Stimulated activated CD4-positive, alpha-beta T cell treated with anti-CD3 and anti-CD28 coated beads, Interleukin-12 subunit alpha, Interleukin-12 subunit beta, amount 100 ng/mL, for 48 hours (primary cell): ENCODE data around the gene XYLT1.

Source experiments
- DNase-seq, 3 donors: peaks; one replicate each; pipeline ENCODE4 v3.0.0-alpha.2; 2020; ENCODE audit warnings: low read depth in 2 of 3, low spot score in 1 of 3

Gene XYLT1

GRCh38 chr16:17377360-17378324 is 93.1 kb downstream of the XYLT1 start:
- no peak for DNase-seq

- no peak for DNase-seq
Observed at GRCh38 chr16:17375461-17376304, 95.1 kb downstream of the XYLT1 start.

- no peak for DNase-seq
Observed at GRCh38 chr16:17374668-17375255, 96.0 kb downstream of the XYLT1 start.

- DNase-seq: no peak
Observed at GRCh38 chr16:17373533-17373932, 97.2 kb downstream of the XYLT1 start.

GRCh38 chr16:17372386-17372785 is 98.4 kb downstream of the XYLT1 start:
- no peak for DNase-seq

- no peak for DNase-seq
Observed at GRCh38 chr16:17371299-17371698, 99.5 kb downstream of the XYLT1 start.

GRCh38 chr16:17370731-17371285 is 100.0 kb downstream of the XYLT1 start:
- DNase-seq: no peak

- DNase-seq: no peak
Observed at GRCh38 chr16:17370223-17370707, 100.5 kb downstream of the XYLT1 start.

- peak in 2 of 3 donors; percentile 30 to 37 for DNase-seq
Observed at GRCh38 chr16:17369421-17370222, 101.1 kb downstream of the XYLT1 start.

GRCh38 chr16:17368951-17369350 is 101.8 kb downstream of the XYLT1 start:
- no peak for DNase-seq

- no peak for DNase-seq
Observed at GRCh38 chr16:17368446-17368845, 102.3 kb downstream of the XYLT1 start.

GRCh38 chr16:17367923-17368322 is 102.8 kb downstream of the XYLT1 start:
- DNase-seq: no peak

GRCh38 chr16:17367036-17367435 is 103.7 kb downstream of the XYLT1 start:
- DNase-seq: no peak

- no peak for DNase-seq
Observed at GRCh38 chr16:17366299-17366961, 104.3 kb downstream of the XYLT1 start.

- DNase-seq: no peak
Observed at GRCh38 chr16:17365591-17366298, 105.0 kb downstream of the XYLT1 start.

GRCh38 chr16:17365211-17365541 is 105.6 kb downstream of the XYLT1 start:
- no peak for DNase-seq

- DNase-seq: no peak
Observed at GRCh38 chr16:17364319-17365210, 106.2 kb downstream of the XYLT1 start.

- no peak for DNase-seq
Observed at GRCh38 chr16:17362946-17363345, 107.8 kb downstream of the XYLT1 start.
